HK-2 (cell line): ENCODE data around the gene ASCC3.

Source experiments
- DNase-seq: peaks from one replicate; pipeline ENCODE4 v3.0.0-alpha.2; 2018; ENCODE audit not compliant: unreplicated experiment

ASCC3 gene

DNA sequence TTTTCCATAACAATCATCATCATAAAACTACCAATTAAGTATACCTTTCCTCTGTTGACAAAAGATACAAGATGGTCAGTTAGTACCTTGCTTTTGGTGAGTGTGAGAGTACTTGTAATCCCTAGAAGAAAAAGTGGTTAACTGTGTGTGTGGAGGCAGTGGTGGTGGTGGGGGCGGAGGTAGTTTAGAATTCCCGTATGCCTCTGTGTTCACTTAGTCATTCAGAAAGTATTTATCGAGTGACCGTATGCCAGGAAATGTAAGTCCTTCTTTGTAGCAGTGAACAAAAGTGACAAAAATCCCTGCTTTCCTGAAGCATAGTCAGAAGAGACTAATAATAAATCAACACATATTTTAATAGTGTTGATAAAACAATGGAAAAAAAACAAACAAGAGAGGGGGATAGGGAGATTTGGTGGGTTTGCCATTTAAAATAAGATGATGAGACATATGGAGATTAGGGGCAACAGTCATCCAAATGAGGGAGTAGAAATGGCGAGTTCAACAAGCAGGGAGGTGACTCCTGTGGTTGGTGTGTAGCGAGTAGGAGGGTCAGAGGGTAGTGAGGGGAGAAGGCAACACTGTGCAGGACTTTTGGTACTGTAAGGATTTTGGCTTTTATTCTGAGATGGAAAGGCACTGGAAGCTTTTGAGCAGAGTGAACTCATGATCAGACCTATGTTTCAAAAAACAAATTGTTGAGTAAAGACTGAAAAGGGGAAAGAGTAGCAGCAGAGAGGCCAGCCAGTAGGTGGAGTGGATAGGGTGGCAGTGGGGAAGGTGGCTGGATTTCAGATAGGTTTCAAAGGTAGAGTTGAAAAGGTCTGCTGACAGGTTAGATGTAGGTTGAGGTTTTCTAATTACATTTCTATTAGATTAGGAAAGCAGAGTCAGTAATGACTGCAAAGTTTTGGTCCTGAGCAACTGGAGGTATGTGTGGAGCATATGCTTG is 376.1 kb downstream of the ASCC3 start:
- DNase-seq, result peak; percentile 60

DNA sequence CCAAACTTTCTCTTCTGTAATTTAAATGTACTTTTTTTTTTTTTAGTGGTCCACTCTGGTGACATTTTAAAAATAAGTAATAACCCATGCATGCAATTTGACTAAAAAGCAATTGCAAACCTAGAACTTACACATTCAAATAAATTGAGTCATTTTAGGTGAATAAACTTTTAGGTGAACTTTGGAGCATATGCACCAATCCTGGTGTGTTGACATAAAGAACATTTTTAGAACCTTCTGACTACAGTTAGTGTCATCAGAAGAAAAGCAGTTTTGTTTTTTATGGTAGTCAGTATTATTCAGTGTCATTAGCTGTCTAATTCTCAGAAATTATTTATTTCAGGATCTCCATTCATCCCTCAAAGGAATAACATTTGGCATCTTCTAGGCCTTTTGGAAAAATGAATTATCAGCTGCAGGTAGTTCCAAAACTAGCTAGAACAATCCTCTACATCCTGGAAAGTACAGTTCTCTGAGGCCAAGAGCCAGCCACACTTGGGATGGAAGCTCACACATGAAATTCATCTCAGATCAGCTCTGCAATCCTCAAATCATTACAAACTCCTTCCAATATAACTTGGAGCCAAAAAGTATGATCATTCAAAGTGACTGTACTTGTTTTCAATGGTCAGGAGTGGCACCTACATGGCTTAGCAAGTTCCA is 378.0 kb downstream of the ASCC3 start:
- no peak for DNase-seq

DNA sequence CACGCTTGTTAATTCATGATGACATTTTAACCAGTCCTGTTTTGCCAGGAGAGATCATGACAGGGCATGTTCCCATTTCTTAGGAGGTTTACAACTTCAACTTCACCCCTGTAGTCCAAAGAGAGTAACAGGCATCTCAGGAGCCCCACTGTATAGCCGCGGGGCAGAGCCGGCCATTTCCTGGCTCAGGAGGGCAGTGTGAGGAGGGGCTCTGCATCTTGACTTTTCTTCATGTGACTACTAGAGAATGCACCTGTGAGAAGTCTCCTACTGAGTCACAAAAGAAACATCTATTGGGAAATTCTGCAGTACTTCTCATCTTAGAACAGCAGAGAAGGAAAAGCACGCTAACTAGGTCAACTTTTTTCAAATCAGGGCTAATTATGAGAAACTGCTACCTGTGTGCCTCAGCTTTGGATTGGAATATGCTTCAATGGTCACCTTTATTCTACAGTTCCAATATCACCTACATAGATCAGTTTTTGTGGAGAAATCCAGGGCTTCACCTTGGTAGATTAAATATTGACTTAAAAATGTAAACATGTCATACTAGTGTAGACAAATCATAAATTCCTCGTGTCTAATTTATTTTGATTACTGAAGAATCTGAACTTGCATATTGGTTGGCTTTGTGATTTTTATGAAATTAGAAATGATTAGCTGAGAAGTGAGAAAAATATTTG is 387.8 kb downstream of the ASCC3 start:
- no peak for DNase-seq

DNA sequence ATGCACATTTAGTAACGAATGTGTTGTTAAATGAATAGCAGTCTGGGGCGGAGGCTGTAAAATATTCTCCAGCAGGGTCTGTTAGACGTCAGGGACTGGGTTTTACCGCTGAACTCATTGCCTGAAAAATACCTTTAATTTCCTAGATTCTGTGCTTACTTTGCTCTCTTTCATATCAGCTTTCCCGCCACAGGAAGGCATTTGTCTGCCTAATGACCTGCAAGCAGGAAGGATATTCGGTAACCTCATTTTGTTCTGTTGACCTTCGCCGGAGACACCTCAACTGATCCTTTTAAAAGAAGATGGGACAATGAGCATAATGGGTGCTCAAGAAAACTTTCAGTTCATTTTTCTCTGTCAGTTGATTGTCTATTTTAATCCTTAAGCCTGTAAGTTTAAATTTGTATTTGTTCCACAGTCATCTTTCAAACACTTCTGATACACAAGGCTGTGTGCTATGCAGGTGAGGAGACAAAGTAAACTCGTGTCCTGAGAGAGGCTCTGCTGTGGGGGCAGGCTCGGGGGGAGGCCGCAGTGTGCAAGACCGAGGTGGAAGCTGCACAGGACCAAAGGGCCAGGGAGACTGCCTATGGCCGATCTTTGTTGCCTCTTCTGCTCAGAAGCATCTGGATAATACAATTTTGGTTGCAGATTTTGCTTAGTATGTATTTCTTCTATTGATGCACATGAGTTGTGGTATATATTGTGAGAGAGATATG is 389.0 kb downstream of the ASCC3 start:
- no peak for DNase-seq

DNA sequence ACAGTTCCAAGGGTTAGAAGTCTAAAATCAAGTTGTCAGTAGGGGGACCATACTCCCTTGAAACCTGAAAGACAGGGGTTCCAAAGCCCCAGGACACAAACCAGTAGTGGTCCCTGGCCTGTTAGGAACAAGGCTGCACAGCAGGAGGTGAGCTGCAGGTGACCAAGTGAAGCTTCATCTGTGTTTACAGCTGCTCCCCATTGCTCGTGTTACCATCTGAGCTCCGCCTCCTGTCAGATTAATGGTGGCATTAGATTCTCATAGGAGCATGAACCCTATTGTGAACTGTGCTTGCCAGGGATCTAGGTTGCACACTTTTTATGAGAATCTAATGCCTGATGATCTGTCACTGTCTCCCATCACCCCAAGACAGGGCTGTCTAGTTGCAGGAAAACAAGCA is 391.1 kb downstream of the ASCC3 start:
- DNase-seq, result no peak

DNA sequence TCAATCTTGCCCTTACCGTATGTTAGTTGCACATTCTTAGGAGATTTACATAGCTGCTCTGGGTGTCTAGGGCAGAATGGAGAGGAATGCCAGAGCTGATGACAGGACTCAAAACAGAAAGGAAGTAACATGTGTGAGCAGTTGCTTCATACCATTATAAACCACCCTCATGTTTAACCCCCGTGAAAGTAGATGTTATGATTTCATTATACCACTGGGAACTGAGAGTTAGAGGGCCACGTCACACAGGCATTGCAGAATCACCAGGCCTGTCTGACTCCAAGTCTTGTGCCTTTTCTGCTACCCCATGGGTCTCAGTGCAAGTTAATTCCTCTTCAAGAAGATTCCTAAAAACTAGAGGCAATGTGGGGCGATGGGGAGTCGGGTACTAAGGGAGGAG is 392.9 kb downstream of the ASCC3 start:
- no peak for DNase-seq

DNA sequence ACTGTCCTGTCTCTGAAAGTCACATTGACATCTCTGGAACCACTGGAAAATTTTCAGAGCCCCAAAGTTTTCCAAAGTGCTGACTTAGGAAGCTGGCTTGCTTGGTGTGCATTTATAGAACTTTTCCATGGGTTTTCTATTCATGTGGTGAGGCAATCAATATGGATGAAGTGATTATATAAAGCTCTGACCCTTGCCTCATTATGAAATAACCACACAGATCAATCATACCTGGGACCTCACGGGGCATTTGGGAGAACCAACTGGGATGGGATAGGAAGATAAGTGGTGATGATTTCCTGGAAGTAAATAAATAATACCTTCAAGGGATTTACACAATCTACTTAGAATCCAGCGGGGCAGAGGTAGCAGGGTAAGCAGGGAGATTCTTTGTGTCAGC is 393.5 kb downstream of the ASCC3 start:
- DNase-seq, result no peak

DNA sequence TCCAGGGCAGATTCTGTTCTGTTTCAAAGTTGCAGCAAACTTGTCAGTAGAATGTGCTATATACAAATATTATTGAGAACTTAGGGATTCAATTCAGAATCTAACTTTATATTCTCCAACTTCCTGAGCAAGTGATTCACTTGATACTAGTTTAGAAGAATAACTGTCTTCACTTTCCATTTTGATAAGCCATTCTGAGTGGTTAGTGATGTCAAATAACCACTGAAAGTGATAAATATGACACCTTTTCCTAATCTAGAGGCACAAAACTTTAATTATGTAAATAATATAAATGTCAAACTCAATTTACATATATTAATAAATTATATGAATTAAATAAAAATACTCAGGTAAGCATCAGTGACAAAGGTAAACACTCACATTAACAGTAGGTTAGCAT is 395.9 kb downstream of the ASCC3 start:
- no peak for DNase-seq

DNA sequence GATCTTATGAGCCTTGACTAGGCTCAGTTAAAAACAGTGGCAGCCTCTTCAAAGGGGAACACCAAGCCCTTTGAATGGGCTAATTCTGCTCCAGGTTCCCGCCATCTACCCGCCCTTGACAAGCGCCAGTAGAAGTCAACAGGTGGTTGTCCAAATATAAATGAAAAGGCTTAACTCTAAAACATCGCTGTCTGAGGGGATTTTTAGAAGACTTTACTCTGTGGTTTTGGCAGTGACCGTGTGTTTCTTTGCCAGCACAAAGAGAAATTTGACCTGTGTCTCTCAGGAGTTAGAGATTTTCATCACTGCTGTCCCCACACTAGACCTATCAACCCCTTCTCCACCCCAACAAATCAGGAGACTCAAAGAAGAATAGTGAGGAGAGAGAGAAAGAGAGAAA is 396.7 kb downstream of the ASCC3 start:
- DNase-seq, result no peak

DNA sequence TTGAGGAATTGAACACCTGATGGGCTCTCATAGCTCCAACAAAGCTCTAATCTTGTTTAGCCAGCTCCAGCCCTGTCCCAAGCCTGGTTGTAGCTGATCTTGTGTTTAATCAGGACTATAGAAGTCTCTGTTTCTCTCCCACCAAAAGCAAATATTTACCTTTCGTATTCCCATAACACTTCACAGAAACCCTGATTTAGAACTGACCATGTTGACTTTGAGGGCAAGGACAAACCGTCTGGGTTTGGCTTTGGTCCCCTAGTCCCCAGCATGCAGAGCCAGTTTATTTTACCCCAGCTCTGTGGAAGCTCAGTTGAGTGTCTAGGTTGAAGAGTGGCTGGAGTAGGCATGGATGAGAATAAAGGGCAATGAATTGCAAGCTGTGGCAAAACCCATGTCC is 398.4 kb downstream of the ASCC3 start:
- DNase-seq, result no peak

DNA sequence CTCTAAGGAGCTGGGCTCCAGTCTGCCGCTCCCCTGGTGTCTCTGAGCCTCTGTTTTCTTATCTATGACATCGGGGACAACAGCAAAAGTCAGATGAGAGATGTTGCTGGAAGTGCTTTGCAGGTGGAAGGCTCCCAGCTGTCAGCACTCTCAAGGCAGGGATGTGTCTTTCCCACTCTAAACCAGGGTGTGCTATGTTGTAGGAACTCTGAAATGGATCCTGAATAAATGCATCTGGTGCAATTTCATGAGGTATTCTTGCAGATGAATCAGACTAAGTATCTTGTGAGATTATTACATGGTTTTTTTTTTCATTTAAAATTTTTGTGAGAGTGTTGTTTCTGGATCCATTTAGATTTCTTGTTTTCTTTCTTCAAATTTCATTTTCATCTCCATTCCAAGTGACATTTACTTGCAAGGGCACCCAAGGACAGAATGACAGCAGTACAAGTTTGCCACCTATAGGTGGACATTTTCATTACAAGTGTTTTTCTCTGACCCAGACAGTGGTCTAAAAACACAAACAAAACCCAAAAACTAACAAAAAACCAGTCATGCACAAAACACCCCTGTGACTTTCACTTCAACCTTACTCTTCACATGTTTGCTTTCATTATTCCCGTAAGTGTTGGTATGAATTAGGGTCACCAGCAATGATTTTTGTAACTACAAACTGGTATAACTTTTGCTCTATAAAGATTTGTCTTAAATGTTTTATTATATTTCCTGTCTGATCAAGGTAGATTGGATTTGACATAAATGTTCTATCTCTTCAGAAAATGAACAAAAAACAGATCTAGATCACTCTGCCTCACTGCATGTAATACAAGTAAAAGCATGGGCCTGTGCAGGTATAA is 401.7 kb downstream of the ASCC3 start:
- DNase-seq, result no peak

DNA sequence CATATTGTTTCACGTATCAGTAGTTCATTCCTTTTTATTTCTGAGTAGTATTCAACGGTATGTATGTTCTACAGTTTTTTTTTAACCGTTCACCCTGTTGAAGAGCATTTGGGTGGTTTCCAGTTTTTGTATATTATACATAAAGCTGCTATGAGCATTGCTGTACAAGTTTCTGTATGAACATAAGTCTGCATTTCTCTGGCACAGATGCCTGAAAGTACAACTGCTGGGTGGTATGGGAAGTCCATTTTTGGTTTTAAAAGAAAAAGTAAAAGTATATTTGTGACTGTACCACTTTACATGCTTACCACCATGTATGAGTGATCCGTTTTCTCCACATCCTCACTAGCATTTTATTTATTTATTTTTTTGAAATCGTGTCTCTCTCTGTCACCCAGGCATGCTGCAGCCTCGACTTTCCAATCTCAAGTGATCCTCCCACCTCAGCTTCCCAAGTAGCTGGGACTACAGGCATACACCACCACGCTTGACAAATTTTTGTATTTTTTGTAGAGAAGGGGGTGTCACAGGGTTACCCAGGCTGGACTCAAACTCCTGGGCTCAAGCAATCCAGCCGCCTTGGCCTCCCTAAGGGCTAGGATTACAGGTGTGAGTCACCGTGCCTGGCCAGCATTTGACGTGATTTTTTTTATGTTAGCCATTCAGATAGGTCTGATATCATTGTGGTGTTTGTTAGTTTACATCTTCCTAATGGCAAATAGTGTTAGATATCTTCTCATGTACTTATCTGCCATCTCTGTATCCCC is 405.4 kb downstream of the ASCC3 start:
- peak; percentile 26 for DNase-seq

DNA sequence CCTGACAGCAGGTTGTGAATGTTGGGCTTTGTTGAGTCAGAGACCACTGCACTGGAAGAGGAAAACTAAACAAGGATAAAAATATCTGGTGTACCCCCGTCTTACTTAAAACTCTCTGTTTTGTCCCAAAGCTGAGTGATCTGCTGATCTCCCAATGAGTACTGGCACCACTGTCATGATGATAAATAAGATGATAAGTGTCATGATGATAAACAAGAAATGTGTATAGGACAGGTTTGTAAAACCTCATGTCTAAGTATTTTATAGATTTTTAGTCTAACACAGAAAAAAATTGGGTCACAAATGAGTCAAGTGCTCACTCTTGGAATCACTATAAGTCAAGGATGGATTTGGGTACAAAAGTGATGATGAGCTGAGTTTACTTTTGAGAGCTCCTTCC is 407.9 kb downstream of the ASCC3 start:
- no peak for DNase-seq

DNA sequence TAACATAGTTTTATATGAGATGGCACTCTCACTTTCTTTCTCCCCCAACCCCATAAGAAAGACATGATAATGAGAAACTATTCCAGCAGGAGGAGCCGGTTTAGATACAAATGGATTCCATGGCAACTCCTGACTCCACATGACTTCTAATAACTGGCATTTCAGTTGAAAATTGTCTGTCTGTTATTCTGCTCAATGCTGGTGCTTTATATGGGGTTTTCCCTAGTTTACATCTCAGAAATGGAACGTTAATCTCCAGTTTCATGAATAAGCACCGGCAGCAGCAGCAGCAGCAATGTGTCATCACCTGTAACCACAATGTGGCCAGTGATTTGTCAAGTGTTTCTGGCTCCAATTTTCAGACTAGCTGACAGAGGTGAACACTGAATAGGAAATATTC is 408.5 kb downstream of the ASCC3 start:
- peak; percentile 60 for DNase-seq

DNA sequence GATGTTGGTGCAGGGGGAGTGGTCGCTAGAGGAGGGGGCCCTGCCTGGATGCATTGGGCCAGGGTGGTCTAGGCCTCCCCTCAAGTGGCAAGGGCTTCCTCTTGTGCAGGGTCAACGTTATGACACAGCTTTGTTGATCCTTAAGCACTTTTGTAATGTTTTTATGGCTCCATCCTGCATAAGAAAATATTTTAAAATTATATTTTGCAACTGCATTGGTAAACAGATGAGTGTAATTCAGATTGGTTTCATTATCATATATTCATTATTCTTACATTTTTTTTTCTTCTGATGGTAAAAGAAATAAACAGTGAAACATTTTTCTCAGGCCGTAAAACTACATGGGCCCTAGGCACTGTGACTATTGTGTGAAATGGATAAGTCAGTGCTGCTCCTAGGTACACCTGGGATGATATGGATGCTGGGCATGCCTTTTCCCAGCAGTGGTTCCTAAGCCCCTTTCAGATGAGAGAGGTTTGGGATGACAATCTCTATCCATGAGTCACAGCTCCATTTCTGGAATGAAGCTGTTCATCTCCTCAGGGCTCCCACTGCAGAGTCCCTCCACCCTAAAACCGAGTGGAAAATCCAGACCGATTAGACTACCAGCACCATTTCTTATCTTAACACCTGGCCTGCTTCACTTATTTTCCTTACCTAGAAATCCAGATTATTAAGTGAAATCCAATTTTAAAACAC is 410.6 kb downstream of the ASCC3 start:
- no peak for DNase-seq

DNA sequence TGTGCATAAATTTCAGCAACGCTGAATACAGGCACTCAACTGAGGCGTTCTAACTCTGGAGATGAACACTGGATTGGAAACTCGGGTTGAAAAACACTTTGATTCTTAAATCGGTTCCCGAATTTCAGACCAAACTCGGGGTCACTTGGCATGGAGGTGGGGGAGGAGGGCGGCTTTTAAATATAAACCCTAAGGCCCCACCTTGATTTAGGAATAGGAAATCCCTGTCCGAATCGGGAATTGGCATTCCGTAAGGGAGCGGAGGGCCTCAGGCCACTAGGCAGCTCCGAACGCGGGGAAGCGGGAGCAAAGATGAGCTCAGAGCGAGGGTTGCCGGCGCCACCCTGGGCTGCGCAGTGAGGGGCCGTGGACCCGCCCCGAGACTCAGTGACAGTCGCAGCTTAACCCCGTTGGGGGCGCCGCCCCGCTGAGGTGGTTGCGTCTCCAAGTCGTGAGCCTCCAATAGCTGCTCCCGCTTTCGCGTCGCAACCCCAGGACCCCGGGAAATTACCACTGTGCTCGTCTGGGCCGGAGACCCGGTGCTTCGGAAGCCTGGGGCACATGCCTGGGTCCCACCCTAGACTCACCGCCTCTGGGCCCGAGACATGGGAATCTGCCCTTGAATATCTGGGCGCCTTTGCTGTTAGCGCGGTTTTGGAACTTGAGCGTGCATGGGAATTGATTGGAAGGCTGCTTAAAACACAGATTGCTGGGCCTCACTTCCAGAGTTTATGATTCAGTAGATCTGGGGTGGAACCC is 411.8 kb downstream of the ASCC3 start:
- DNase-seq, result no peak

DNA sequence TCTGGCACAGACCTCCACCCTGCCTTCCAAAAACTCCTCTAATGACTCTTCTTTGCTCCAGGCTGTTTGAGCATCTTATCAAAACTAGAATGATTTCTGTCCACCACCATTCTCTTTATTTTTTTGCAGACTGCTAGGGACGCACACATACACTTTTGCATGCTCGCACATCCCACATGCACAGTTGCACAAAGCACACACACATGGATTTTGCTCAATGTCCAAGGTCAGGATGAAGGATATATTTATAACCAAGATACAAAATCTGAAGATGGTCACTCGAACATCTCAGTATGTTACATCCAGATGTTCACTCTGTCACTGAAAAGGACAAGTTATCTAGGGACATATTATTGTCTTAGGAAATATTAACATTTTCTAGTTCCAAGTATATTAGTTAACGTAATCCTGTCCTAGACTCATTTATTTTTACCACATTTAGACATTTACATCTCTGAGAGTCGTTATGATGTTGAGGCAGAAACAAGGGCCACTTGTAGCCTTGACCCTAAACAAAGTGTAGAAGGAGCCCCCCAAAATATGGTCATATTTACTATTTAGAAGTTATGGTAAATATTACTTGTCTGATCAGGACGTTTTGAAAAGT is 413.0 kb downstream of the ASCC3 start:
- DNase-seq, result no peak
